K562 (cell line): ENCODE measurements around the gene WASF2. TPM values are rescaled to one million over a fixed set of nuclear protein-coding genes. Genes with fewer than 3 reads are reported as not detected.

ENCODE experiments used
- CREB1 ChIP-seq, 2 experiments: sonication (generic) in 1 of 2; formaldehyde crosslinking in 1 of 2; IDR thresholded peaks; 2 replicates each; pipeline versions ENCODE4 v1.6.1 to v1.8.0; 2012 to 2022; ENCODE audit warnings: inconsistent platforms in 1 of 2, mild to moderate bottlenecking in 1 of 2, missing genetic modification reagents in 1 of 2, moderate library complexity in 1 of 2
- EHMT2 ChIP-seq: fragments of 450-650 bp; IDR thresholded peaks from 2 replicates; pipeline ENCODE4 v1.6.1; 2018; ENCODE audit warnings: antibody characterized with exemption
- ERF ChIP-seq: fragments of 450-650 bp; formaldehyde crosslinking; IDR thresholded peaks from 2 replicates; pipeline ENCODE4 v1.4.0; 2020; ENCODE audit warnings: mild to moderate bottlenecking, mixed read lengths
- EZH2 ChIP-seq: IDR thresholded peaks from 2 replicates; pipeline ENCODE4 v1.6.1; 2012; ENCODE audit warnings: low read depth, mild to moderate bottlenecking, inconsistent platforms, low read length, borderline replicate concordance
- GABPB1 ChIP-seq: sonication (generic); formaldehyde crosslinking; IDR thresholded peaks from 2 replicates; pipeline ENCODE4 v1.8.0; 2022; ENCODE audit warnings: mild to moderate bottlenecking, missing genetic modification reagents
- HDAC1 ChIP-seq, 2 experiments: fragments of 450-650 bp; IDR thresholded peaks; 2 replicates each; pipeline ENCODE4 v1.6.1; 2016 to 2017; ENCODE audit warnings: inconsistent platforms in 1 of 2, mild to moderate bottlenecking in 1 of 2, moderate library complexity in 1 of 2
- NFE2 ChIP-seq: IDR thresholded peaks from 2 replicates; pipeline ENCODE4 v1.6.1; 2014; ENCODE audit warnings: antibody characterized with exemption, low read depth
- NR3C1 ChIP-seq: sonication (generic); formaldehyde crosslinking; IDR thresholded peaks from 2 replicates; pipeline ENCODE4 v1.8.1; 2022; ENCODE audit warnings: missing genetic modification reagents
- PHF20 ChIP-seq: fragments of 450-650 bp; IDR thresholded peaks from 2 replicates; pipeline ENCODE4 v1.6.1; 2018; ENCODE audit not compliant: partially characterized antibody
- PHF8 ChIP-seq: fragments of 200-600 bp; sonication (generic); IDR thresholded peaks from 2 replicates; pipeline ENCODE4 v1.6.1; 2012; ENCODE audit warnings: mixed run types, mild to moderate bottlenecking, inconsistent platforms, low read length, moderate library complexity, borderline replicate concordance
- RBM22 ChIP-seq: fragments of 200-400 bp; formaldehyde crosslinking; IDR thresholded peaks from 2 replicates; pipeline ENCODE4 v1.6.1; 2018; ENCODE audit warnings: low read length, low read depth; ENCODE audit not compliant: poor library complexity, severe bottlenecking
- TRIM25 ChIP-seq: fragments of 450-650 bp; IDR thresholded peaks from 2 replicates; pipeline ENCODE4 v1.7.0; 2016; ENCODE audit warnings: borderline replicate concordance
- ZBTB33 ChIP-seq: sonication (generic); formaldehyde crosslinking; IDR thresholded peaks from 2 replicates; pipeline ENCODE4 v1.8.1; 2023; ENCODE audit warnings: mild to moderate bottlenecking, missing genetic modification reagents
- ZC3H11A ChIP-seq: IDR thresholded peaks from 2 replicates; pipeline ENCODE4 v1.6.1; 2012; ENCODE audit warnings: low read depth, low read length, improper control_type of control experiment
- ZNF263 ChIP-seq: sonication (generic); formaldehyde crosslinking; IDR thresholded peaks from 2 replicates; pipeline ENCODE4 v1.8.0; 2022; ENCODE audit warnings: mild to moderate bottlenecking, missing genetic modification reagents, borderline replicate concordance
- ZNF282 ChIP-seq: sonication (generic); formaldehyde crosslinking; IDR thresholded peaks from 2 replicates; pipeline ENCODE4 v1.8.1; 2023; ENCODE audit warnings: missing genetic modification reagents
- ZNF316 ChIP-seq: fragments of 450-650 bp; IDR thresholded peaks from 2 replicates; pipeline ENCODE4 v1.6.1; 2016
- ZNF592 ChIP-seq: fragments of 450-650 bp; IDR thresholded peaks from 2 replicates; pipeline ENCODE4 v1.6.1; 2017; ENCODE audit warnings: antibody characterized with exemption, mild to moderate bottlenecking
- polyA plus RNA-seq, 8 experiments: library from polyadenylated mRNA; depleted of rRNA in 4 of 8; stranded (reverse) in 5 of 8; unstranded in 3 of 8; fragments of >200 nt; fragmentation: Nextera tagmentation in 2 of 8; fragmentation: Illumina TruSeq in 1 of 8; extraction: Ambion mirVana in 2 of 8; extraction: Trizol in 1 of 8; gene quantifications; 2 replicates each; pipeline versions ENCODE4 v1.2.1 to v1.2.3, GENCODE V29; 2011 to 2014; ENCODE audit warnings: inconsistent platforms in 1 of 8, missing spikeins in 1 of 8
- total RNA-seq, 7 experiments: library from RNA; depleted of rRNA in 6 of 7; stranded (reverse); fragments of >200 nt in 6 of 7; fragmentation: Illumina TruSeq in 2 of 7; extraction: Trizol in 2 of 7; gene quantifications; 2 replicates each; pipeline versions ENCODE4 v1.2.1 to v1.2.3, GENCODE V29; 2011 to 2021; ENCODE audit warnings: low replicate concordance in 1 of 7
- TF ChIP-seq, protein P1 (sequence below): fragments of 250-450 bp; sonication (Bioruptor Pico); IDR thresholded peaks from 2 replicates; pipeline ENCODE4 v1.8.0; 2021; ENCODE audit warnings: moderate library complexity, mild to moderate bottlenecking, inconsistent platforms

The WASF2 gene
- total and polyA plus RNA-seq, 9 of the 15 experiments (the other 6 are each of a cell fraction or from before 2014, with no cell fraction given) = 8.2 to 163 (median 31.2) TPM

- peak; percentile 99 for TF ChIP-seq ZBTB33
- TF ChIP-seq TRIM25 = no peak
- TF ChIP-seq EHMT2 = no peak
- 0 out of 2 replicates have a peak, but pooled peaks have one; percentile 49 for TF ChIP-seq ZNF282 (CRISPR knock-in tag)
- TF ChIP-seq NR3C1 (CRISPR knock-in tag) = 0 out of 2 replicates have a peak, but pooled peaks have one; percentile 18
- TF ChIP-seq ZNF263 (CRISPR knock-in tag) = peak; percentile 79
- TF ChIP-seq PHF8 = peak; percentile 22; the same call in 1 of the 2 replicates
- no peak for TF ChIP-seq CREB1 (IDR thresholded peaks at IDR 0.05)
- 0 out of 2 replicates have a peak, but pooled peaks have one; percentile 29 for TF ChIP-seq CREB1 (CRISPR knock-in tag; IDR thresholded peaks at IDR 0.05)
- TF ChIP-seq, protein P1, sequence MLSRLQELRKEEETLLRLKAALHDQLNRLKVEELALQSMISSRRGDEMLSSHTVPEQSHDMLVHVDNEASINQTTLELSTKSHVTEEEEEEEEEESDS = no peak
- TF ChIP-seq EZH2 = no peak
- no peak for TF ChIP-seq NFE2
- TF ChIP-seq ERF (CRISPR knock-in tag) = 0 out of 2 replicates have a peak, but pooled peaks have one; percentile 8
- peak; percentile 28; the same call in 1 of the 2 replicates for TF ChIP-seq ZNF592
- no peak for TF ChIP-seq ZNF316
- TF ChIP-seq ZC3H11A = no peak
- TF ChIP-seq PHF20 = no peak
- no peak for TF ChIP-seq HDAC1 (IDR thresholded peaks at IDR 0.05)
- peak; percentile 17 for TF ChIP-seq RBM22
- TF ChIP-seq GABPB1 = peak; percentile 24
Measured at GRCh38 chr1:27527890-27528817, 38.2 kb upstream of the WASF2 start (continued).
